Astrocyte (in vitro differentiated cells and primary cell): Measurements from ENCODE around the gene LRRC28. TPM values are rescaled to one million over a fixed set of nuclear protein-coding genes. Genes with fewer than 3 reads are reported as not detected.

ENCODE experiments used
- DNase-seq: peaks from one replicate; pipeline ENCODE4 v3.0.0-alpha.2; 2010; ENCODE audit warnings: low read depth
- FAIRE-seq: peaks from 2 replicates; lab custom pipeline; 2011; peaks lifted over from hg19 to GRCh38; lab: Jason Lieb, UNC
- H2AFZ ChIP-seq: 2 replicates; pipeline ENCODE4 v1.6.0; 2012; ENCODE audit warnings: low read depth, low read length, inconsistent platforms
- H3K27ac ChIP-seq: 2 replicates; pipeline ENCODE4 v1.5.1; 2011; ENCODE audit warnings: low read depth, low read length, inconsistent platforms
- H3K27me3 ChIP-seq: 2 replicates; pipeline ENCODE4 v1.6.0; 2011; ENCODE audit warnings: low read length, inconsistent platforms; ENCODE audit not compliant: insufficient read depth
- H3K36me3 ChIP-seq: 2 replicates; pipeline ENCODE4 v1.5.1; 2011; ENCODE audit warnings: low read length, inconsistent platforms; ENCODE audit not compliant: insufficient read depth
- H3K4me1 ChIP-seq: 2 replicates; pipeline ENCODE4 v1.5.1; 2011; ENCODE audit warnings: low read length, inconsistent platforms; ENCODE audit not compliant: insufficient read depth
- H3K4me2 ChIP-seq: 2 replicates; pipeline ENCODE4 v1.6.0; 2012; ENCODE audit warnings: low read length, inconsistent platforms
- H3K4me3 ChIP-seq: 2 replicates; pipeline ENCODE4 v1.5.1; 2011; ENCODE audit warnings: low read depth, mild to moderate bottlenecking, low read length, inconsistent platforms; ENCODE audit not compliant: insufficient read depth
- H3K79me2 ChIP-seq: 2 replicates; pipeline ENCODE4 v1.6.0; 2012; ENCODE audit warnings: mild to moderate bottlenecking, low read length, inconsistent platforms; ENCODE audit not compliant: insufficient read depth
- H3K9ac ChIP-seq: 2 replicates; pipeline ENCODE4 v1.6.0; 2012; ENCODE audit warnings: mild to moderate bottlenecking, low read length, inconsistent platforms
- H3K9me3 ChIP-seq: 2 replicates; pipeline ENCODE4 v1.5.1; 2012; ENCODE audit warnings: low read depth, mild to moderate bottlenecking, low read length, inconsistent platforms; ENCODE audit not compliant: insufficient read depth
- H4K20me1 ChIP-seq: 2 replicates; pipeline ENCODE4 v1.6.0; 2012; ENCODE audit warnings: low read length, inconsistent platforms; ENCODE audit not compliant: insufficient read depth
- H3K27ac Mint-ChIP-seq: one replicate; pipeline ENCODE4 v1.8.0; 2021; ENCODE audit warnings: mild to moderate bottlenecking, mixed read lengths; ENCODE audit not compliant: unreplicated experiment
- H3K27me3 Mint-ChIP-seq: one replicate; pipeline ENCODE4 v1.8.0; 2021; ENCODE audit warnings: low read depth, mixed read lengths; ENCODE audit not compliant: unreplicated experiment
- H3K36me3 Mint-ChIP-seq: one replicate; pipeline ENCODE4 v1.8.0; 2021; ENCODE audit warnings: low read depth, mixed read lengths; ENCODE audit not compliant: unreplicated experiment
- H3K4me1 Mint-ChIP-seq: one replicate; pipeline ENCODE4 v1.8.0; 2021; ENCODE audit warnings: low read depth, mixed read lengths; ENCODE audit not compliant: unreplicated experiment
- H3K4me3 Mint-ChIP-seq: one replicate; pipeline ENCODE4 v1.8.0; 2021; ENCODE audit warnings: mild to moderate bottlenecking, moderate library complexity, mixed read lengths; ENCODE audit not compliant: unreplicated experiment
- H3K9me3 Mint-ChIP-seq: one replicate; pipeline ENCODE4 v1.8.0; 2021; ENCODE audit warnings: mild to moderate bottlenecking, mixed read lengths; ENCODE audit not compliant: unreplicated experiment
- EZH2 ChIP-seq: IDR thresholded peaks from 2 replicates; pipeline ENCODE4 v1.6.1; 2012; ENCODE audit warnings: mild to moderate bottlenecking, low read length, inconsistent platforms; ENCODE audit not compliant: insufficient read depth
- total RNA-seq: library from RNA; stranded (reverse); gene quantifications from 2 replicates; pipeline ENCODE4 v1.2.1, GENCODE V29; 2021
- TF ChIP-seq, protein P1 (sequence below): IDR thresholded peaks from 2 replicates; pipeline ENCODE4 v1.5.1; 2011; ENCODE audit warnings: low read depth, mild to moderate bottlenecking, inconsistent platforms, low read length, moderate library complexity; ENCODE audit not compliant: insufficient read depth

LRRC28 gene
- total RNA-seq, 1 donor from 2014 or later, result 28.1 TPM

DNA sequence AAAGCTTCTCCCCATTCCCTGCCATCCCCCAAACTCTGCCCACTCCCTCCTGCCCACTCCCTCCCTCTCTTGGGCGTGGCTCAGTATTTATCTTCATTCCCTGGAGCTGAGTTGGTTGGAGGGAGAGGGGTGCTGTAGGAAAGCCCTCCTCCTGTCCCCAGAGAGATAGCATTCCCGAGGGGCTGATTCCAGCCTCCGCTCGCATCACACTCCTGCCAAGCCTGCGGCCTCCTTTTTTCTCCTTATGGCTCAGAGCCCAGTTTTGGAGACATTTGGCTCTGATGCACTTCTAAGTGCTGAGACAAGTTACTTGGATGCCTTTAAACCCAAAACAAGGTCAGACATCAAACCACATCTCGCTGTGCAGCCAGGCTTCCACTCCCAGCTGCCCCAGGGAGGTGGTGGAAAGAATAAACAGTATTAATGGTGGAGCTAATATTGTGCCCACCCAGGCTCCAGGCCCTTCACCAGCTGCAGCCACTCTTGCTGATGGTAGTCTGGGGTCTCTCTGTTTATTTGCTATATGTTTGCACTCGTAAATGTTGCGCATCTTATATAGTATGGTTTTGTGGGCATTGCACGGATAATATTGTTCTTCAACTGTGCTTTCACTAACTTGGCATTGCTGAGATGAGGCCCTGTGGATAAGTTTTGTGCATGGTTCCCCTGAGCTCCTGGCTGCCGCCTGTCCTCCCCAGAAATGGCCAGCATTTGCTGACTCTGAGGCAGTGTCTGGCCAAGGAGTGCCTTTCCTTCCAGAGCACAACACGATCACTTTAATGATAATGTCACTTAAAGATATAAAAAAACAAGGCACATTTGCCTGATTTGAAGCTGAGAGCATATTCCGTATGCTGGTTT is 157.2 kb downstream of the LRRC28 start:
- H3K27ac ChIP-seq, result no peak overlapping the region

DNA sequence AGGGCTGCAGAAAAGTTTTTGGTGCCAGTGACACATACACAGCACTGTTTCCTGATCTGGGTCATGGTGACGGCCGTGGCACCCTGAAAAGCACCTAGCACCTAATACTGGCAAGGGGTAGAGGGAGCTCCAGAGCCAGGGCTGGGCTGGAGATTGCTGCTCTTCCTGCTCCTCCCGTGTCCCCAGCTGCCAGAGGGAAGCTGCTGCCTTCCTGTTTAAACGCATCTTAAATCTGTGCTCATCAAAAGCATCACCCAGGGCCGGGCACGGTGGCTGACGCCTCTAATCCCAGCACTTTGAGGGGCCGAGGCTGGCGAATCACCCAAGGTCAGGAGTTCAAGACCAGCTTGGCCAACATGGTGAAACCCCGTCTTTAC is 157.8 kb downstream of the LRRC28 start:
- no peak overlapping the region for H3K27ac Mint-ChIP-seq
- peak overlapping the region; percentile 68 for H3K4me2 ChIP-seq
- H3K27ac ChIP-seq, result no peak overlapping the region

More for the DNA sequence above, 157.2 kb downstream of the LRRC28 start:
- peak overlapping the region; percentile 68 for H3K4me2 ChIP-seq
- TF ChIP-seq, protein P1, sequence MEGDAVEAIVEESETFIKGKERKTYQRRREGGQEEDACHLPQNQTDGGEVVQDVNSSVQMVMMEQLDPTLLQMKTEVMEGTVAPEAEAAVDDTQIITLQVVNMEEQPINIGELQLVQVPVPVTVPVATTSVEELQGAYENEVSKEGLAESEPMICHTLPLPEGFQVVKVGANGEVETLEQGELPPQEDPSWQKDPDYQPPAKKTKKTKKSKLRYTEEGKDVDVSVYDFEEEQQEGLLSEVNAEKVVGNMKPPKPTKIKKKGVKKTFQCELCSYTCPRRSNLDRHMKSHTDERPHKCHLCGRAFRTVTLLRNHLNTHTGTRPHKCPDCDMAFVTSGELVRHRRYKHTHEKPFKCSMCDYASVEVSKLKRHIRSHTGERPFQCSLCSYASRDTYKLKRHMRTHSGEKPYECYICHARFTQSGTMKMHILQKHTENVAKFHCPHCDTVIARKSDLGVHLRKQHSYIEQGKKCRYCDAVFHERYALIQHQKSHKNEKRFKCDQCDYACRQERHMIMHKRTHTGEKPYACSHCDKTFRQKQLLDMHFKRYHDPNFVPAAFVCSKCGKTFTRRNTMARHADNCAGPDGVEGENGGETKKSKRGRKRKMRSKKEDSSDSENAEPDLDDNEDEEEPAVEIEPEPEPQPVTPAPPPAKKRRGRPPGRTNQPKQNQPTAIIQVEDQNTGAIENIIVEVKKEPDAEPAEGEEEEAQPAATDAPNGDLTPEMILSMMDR, result no peak
- TF ChIP-seq EZH2, result no peak
- H3K27me3 Mint-ChIP-seq, result peaks cover 7% of the 10 kb centered on the region
- H3K9ac ChIP-seq, result no peak overlapping the region
- DNase-seq, result peak; percentile 94
- H3K36me3 ChIP-seq, result no peaks in the 10 kb centered on the region
- peaks cover 13% of the 10 kb centered on the region for H3K4me1 Mint-ChIP-seq
- H3K9me3 ChIP-seq, result no peaks in the 10 kb centered on the region
- no peak overlapping the region for H3K4me3 Mint-ChIP-seq
- FAIRE-seq, result peak; percentile 41
- H3K27ac Mint-ChIP-seq, result no peak overlapping the region
- H3K79me2 ChIP-seq, result no peaks in the 10 kb centered on the region
- H2AFZ ChIP-seq, result no peak overlapping the region
- H3K9me3 Mint-ChIP-seq, result peaks cover 4% of the 10 kb centered on the region
- peaks cover 16% of the 10 kb centered on the region for H3K4me1 ChIP-seq
- no peaks in the 10 kb centered on the region for H4K20me1 ChIP-seq
- no peak overlapping the region for H3K4me3 ChIP-seq
- peaks cover 2% of the 10 kb centered on the region for H3K36me3 Mint-ChIP-seq
- H3K27me3 ChIP-seq, result no peaks in the 10 kb centered on the region

More for the DNA sequence above, 157.8 kb downstream of the LRRC28 start:
- H3K9ac ChIP-seq, result no peak overlapping the region
- H3K4me1 ChIP-seq, result peaks cover 16% of the 10 kb centered on the region
- no peaks in the 10 kb centered on the region for H3K36me3 ChIP-seq
- H3K36me3 Mint-ChIP-seq, result peaks cover 2% of the 10 kb centered on the region
- H3K79me2 ChIP-seq, result no peaks in the 10 kb centered on the region
- no peak overlapping the region for H3K4me3 ChIP-seq
- FAIRE-seq, result peak; percentile 32
- no peaks in the 10 kb centered on the region for H4K20me1 ChIP-seq
- no peak overlapping the region for H3K4me3 Mint-ChIP-seq
- DNase-seq, result peak; percentile 29
- H3K9me3 Mint-ChIP-seq, result peaks cover 4% of the 10 kb centered on the region
- TF ChIP-seq EZH2, result no peak
- TF ChIP-seq, protein P1, result peak; percentile 17
- peaks cover 11% of the 10 kb centered on the region for H3K4me1 Mint-ChIP-seq
- peaks cover 7% of the 10 kb centered on the region for H3K27me3 Mint-ChIP-seq
- H3K27me3 ChIP-seq, result no peaks in the 10 kb centered on the region
- H3K9me3 ChIP-seq, result no peaks in the 10 kb centered on the region
- no peak overlapping the region for H2AFZ ChIP-seq
